ENCODE results near the gene BMPR1B. TPM values are rescaled to one million over a fixed set of nuclear protein-coding genes. Genes with fewer than 3 reads are reported as not detected.

BMPR1B gene
- total and polyA plus RNA-seq, 9 of the 15 experiments (the other 6 are each of a cell fraction or from before 2014, with no cell fraction given) = 0.01 TPM; not detected in 8

DNA sequence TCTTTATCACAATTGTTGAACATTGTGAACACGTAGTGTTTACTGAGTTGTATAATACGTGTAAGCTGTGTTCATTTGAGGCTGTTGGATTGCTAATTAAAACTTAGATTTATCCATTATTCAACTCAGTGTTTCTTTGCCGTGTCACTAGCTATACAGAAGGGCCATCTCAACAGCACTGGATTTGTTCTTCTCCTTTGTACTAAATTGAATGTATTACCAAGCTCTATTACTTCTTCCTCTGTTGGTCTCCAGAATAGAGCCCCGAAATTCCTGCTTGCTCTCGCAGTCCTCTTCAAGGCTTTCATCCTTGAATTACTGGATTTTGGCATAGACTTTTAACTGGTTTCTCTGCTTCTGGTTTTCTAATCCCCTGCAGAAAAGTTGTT lies 182.8 kb downstream of the BMPR1B start:
- ChIA-PET POLR2A (no interaction called here), CTCF (ENCODE audit: low intra/inter-chr PET ratio) (no interaction called here)
- ATAC-seq = no peak
- no peaks in the 10 kb centered on the region for H3K27me3 ChIP-seq (ENCODE audit: control insufficient read depth in 2 of 2, insufficient read depth in 2 of 2, low read length in 2 of 2)
- H2AFZ ChIP-seq (ENCODE audit: low read depth, low read length) = no peak overlapping the region
- DNase-seq (ENCODE audit: extremely low read depth in 1 of 4, low spot score in 3 of 4) = no peak
- H4K20me1 ChIP-seq (replicated peaks; ENCODE audit: control insufficient read depth, insufficient read depth, low read length) = no peaks in the 10 kb centered on the region
- 1% methylated on average over 5 of the region's 5 CpGs for WGBS (ENCODE audit: insufficient coverage, low coverage, missing lambda C conversion rate)
- FAIRE-seq = no peak
- H3K9me3 ChIP-seq (replicated peaks; ENCODE audit: control insufficient read depth, insufficient read depth, low read depth, low read length) = no peaks in the 10 kb centered on the region
- no peak overlapping the region for H3K4me3 ChIP-seq
- H3K27ac ChIP-seq (ENCODE audit: extremely low read depth, low read depth, low read length) = no peak overlapping the region
- no peaks in the 10 kb centered on the region for H3K9me1 ChIP-seq (ENCODE audit: control insufficient read depth, insufficient read depth, low read length)
- no peak overlapping the region for H3K9ac ChIP-seq (ENCODE audit: insufficient read depth in 1 of 2, low read depth in 2 of 2, low read length in 2 of 2)
- no peak overlapping the region for H3K4me2 ChIP-seq (ENCODE audit: insufficient read depth, low read length)
- H3K36me3 ChIP-seq (ENCODE audit: control insufficient read depth, insufficient read depth, low read length) = no peaks in the 10 kb centered on the region
- in situ Hi-C loops (cut with MboI) = no loop called here
- H3K79me2 ChIP-seq (ENCODE audit: control insufficient read depth, insufficient read depth, low read length) = no peaks in the 10 kb centered on the region
- no TSS peak for BruUV-seq (replicated peaks)
- intact Hi-C loops (cut with micrococcal nuclease) = no loop called here
- no peaks in the 10 kb centered on the region for H3K4me1 ChIP-seq (replicated peaks in 1 of 2; ENCODE audit: control insufficient read depth in 2 of 2, insufficient read depth in 2 of 2, low read length in 2 of 2)
- TF ChIP-seq TAF15 (IDR thresholded peaks at IDR 0.05; ENCODE audit: low read depth, low read length) (no peak), NEUROD1 (IDR thresholded peaks at IDR 0.05; ENCODE audit: borderline replicate concordance, low read depth, low read length, partially characterized antibody) (no peak), POLR2A (conservative IDR thresholded peaks at IDR 0.05) (no peak), IRF1 (CRISPR knock-in tag; IDR thresholded peaks at IDR 0.05; ENCODE audit: borderline replicate concordance) (no peak), MYC (IDR thresholded peaks at IDR 0.05; ENCODE audit: low read depth, low read length) (no peak), MYC (CRISPR knock-in tag; IDR thresholded peaks at IDR 0.05; ENCODE audit: borderline replicate concordance, low read depth) (no peak), THRB (CRISPR knock-in tag; conservative IDR thresholded peaks at IDR 0.05) (no peak), CHD4 (IDR thresholded peaks at IDR 0.05; ENCODE audit: insufficient read depth, insufficient replicate concordance, low read depth, low read length, poor library complexity, severe bottlenecking) (no peak), RFX5 (IDR thresholded peaks at IDR 0.05; ENCODE audit: low read depth, low read length) (no peak), SMAD4 (CRISPR knock-in tag; conservative IDR thresholded peaks at IDR 0.05) (no peak), KAT7 (CRISPR knock-in tag; IDR thresholded peaks at IDR 0.05; ENCODE audit: borderline replicate concordance) (no peak), POLR2G (IDR thresholded peaks at IDR 0.05; ENCODE audit: low read depth, low read length) (no peak), RNF2 (IDR thresholded peaks at IDR 0.05) (no peak), ZNF589 (CRISPR knock-in tag; IDR thresholded peaks at IDR 0.05; ENCODE audit: low read depth) (no peak), HCFC1 (IDR thresholded peaks at IDR 0.05; ENCODE audit: low read depth, low read length) (no peak), ZNF431 (CRISPR knock-in tag; IDR thresholded peaks at IDR 0.05) (no peak), ZNF347 (CRISPR knock-in tag; IDR thresholded peaks at IDR 0.05; ENCODE audit: low read depth) (no peak)
- TF ChIP-seq, protein P1, sequence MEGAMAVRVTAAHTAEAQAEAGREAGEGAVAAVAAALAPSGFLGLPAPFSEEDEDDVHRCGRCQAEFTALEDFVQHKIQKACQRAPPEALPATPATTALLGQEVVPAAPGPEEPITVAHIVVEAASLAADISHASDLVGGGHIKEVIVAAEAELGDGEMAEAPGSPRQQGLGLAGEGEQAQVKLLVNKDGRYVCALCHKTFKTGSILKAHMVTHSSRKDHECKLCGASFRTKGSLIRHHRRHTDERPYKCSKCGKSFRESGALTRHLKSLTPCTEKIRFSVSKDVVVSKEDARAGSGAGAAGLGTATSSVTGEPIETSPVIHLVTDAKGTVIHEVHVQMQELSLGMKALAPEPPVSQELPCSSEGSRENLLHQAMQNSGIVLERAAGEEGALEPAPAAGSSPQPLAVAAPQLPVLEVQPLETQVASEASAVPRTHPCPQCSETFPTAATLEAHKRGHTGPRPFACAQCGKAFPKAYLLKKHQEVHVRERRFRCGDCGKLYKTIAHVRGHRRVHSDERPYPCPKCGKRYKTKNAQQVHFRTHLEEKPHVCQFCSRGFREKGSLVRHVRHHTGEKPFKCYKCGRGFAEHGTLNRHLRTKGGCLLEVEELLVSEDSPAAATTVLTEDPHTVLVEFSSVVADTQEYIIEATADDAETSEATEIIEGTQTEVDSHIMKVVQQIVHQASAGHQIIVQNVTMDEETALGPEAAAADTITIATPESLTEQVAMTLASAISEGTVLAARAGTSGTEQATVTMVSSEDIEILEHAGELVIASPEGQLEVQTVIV (CRISPR knock-in tag; IDR thresholded peaks at IDR 0.05; ENCODE audit: borderline replicate concordance) = no peak
- TF ChIP-seq, protein P2, sequence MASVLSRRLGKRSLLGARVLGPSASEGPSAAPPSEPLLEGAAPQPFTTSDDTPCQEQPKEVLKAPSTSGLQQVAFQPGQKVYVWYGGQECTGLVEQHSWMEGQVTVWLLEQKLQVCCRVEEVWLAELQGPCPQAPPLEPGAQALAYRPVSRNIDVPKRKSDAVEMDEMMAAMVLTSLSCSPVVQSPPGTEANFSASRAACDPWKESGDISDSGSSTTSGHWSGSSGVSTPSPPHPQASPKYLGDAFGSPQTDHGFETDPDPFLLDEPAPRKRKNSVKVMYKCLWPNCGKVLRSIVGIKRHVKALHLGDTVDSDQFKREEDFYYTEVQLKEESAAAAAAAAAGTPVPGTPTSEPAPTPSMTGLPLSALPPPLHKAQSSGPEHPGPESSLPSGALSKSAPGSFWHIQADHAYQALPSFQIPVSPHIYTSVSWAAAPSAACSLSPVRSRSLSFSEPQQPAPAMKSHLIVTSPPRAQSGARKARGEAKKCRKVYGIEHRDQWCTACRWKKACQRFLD (CRISPR knock-in tag; IDR thresholded peaks at IDR 0.05) = no peak
